Panc1 (cell line): ENCODE results near the gene GPC6. TPM values are rescaled to one million over a fixed set of nuclear protein-coding genes. Genes with fewer than 3 reads are reported as not detected.

Experiments
- ATAC-seq: fragments of 200-7000 bp; cut with Tn5 transposase; 2 replicates; pipeline ENCODE4 v1.9.1; 2020; ENCODE audit warnings: mild to moderate bottlenecking, moderate library complexity
- BruUV-seq: library from RNA; stranded (reverse); fragments of 400-500 nt; replicated peaks from 2 replicates; lab custom pipeline; 2021; lab: Mats Ljungman, UMichigan
- CTCF ChIA-PET: fragments of 300-600 bp; sonication (Branson Sonifier 250); formaldehyde crosslinking; loops from one replicate; lab custom pipeline; 2022; ENCODE audit warnings: antibody characterized with exemption; lab: Charles Lee
- POLR2A ChIA-PET: fragments of 300-600 bp; sonication (Branson Sonifier 250); formaldehyde crosslinking; loops from one replicate; lab custom pipeline; 2022; ENCODE audit warnings: antibody characterized with exemption; lab: Charles Lee
- DNase-seq: peaks from one replicate; pipeline ENCODE4 v3.0.0-alpha.2; 2010; ENCODE audit warnings: low read depth, low spot score
- H3K27ac ChIP-seq: 2 replicates; pipeline ENCODE4 v1.5.1; 2011; ENCODE audit warnings: mild to moderate bottlenecking, low read length, inconsistent platforms
- H3K27me3 ChIP-seq: fragments of 200-500 bp; sonication (Bioruptor generic); 2 replicates; pipeline ENCODE4 v1.6.0; 2014; ENCODE audit warnings: low read length, inconsistent platforms; ENCODE audit not compliant: control insufficient read depth, insufficient read depth
- H3K36me3 ChIP-seq: fragments of 200-500 bp; sonication (Bioruptor generic); 2 replicates; pipeline ENCODE4 v1.5.1; 2014; ENCODE audit warnings: inconsistent platforms, mild to moderate bottlenecking, low read length, moderate library complexity; ENCODE audit not compliant: control insufficient read depth, insufficient read depth
- H3K4me1 ChIP-seq: 2 replicates; pipeline ENCODE4 v1.5.1; 2011; ENCODE audit warnings: inconsistent platforms, mild to moderate bottlenecking, low read length, moderate library complexity; ENCODE audit not compliant: control insufficient read depth, insufficient read depth
- H3K4me3 ChIP-seq, 2 experiments: 2 replicates each; pipeline ENCODE4 v1.5.1; 2011 to 2012; ENCODE audit warnings: low read depth in 2 of 2, low read length in 2 of 2, mild to moderate bottlenecking in 2 of 2, inconsistent platforms in 1 of 2, moderate library complexity in 1 of 2
- H3K9me3 ChIP-seq: fragments of 200-500 bp; sonication (Bioruptor generic); 2 replicates; pipeline ENCODE4 v1.5.1; 2014; ENCODE audit warnings: low read depth, mild to moderate bottlenecking, inconsistent platforms, low read length, moderate library complexity; ENCODE audit not compliant: control insufficient read depth, insufficient read depth
- POLR2AphosphoS5 ChIP-seq: IDR thresholded peaks from 2 replicates; pipeline ENCODE4 v1.6.1; 2012; ENCODE audit warnings: mild to moderate bottlenecking, low read depth, low read length, moderate library complexity
- SIN3A ChIP-seq: IDR thresholded peaks from 2 replicates; pipeline ENCODE4 v1.6.1; 2012; ENCODE audit warnings: low read depth, mild to moderate bottlenecking, low read length, moderate library complexity, borderline replicate concordance; ENCODE audit not compliant: insufficient read depth
- TCF7L2 ChIP-seq: IDR thresholded peaks from 2 replicates; pipeline ENCODE4 v1.6.1; 2011; ENCODE audit warnings: mild to moderate bottlenecking, low read depth, low read length, inconsistent platforms
- in situ Hi-C: cut with HindIII; loops from 2 replicates; pipeline ENCODE4 v1.10.0; 2016; ENCODE audit warnings: low sequenced_read_pairs, low pct_unique_long_range_greater_than_20kb
- intact Hi-C: fragments of 100-400 bp; cut with micrococcal nuclease; formaldehyde crosslinking; loops from one replicate; pipeline ENCODE4 v1.10.0; 2022; ENCODE audit not compliant: unreplicated experiment
- total RNA-seq: library from RNA; stranded (reverse); gene quantifications from one replicate; pipeline ENCODE4 v1.2.1, GENCODE V29; 2021; ENCODE audit not compliant: unreplicated experiment
- TF ChIP-seq, protein P1 (sequence below): fragments of 450-650 bp; IDR thresholded peaks from 2 replicates; pipeline ENCODE4 v1.5.1; 2017; ENCODE audit warnings: mild to moderate bottlenecking
- TF ChIP-seq, protein P2 (sequence below), 2 experiments: IDR thresholded peaks; 2 replicates each; pipeline ENCODE4 v1.6.1; 2011 to 2012; ENCODE audit warnings: low read depth in 2 of 2, control low read depth in 1 of 2, low read length in 1 of 2, mild to moderate bottlenecking in 1 of 2, moderate library complexity in 1 of 2; ENCODE audit not compliant: insufficient read depth in 1 of 2

The GPC6 gene
- total RNA-seq, 1 experiment from 2014 or later, result 4.8 TPM

DNA sequence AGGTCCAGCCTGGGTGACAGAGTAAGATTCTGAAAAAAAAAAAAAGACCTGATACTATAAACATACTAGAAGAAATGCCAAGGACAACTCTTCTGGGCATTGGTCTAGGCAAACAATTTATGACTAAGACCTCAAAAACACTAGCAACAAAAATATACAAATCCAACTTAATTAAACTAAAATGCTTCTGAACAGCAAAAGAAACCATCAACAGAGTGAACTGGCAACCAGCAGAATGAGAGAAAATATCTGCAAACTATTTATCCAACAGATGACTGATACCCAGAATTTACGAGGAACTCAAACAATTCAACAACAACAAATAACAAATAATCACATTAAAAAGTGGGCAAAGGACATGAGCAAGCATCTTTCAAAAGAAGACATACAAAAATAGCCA lies 26.8 kb upstream of the GPC6 start:
- intact Hi-C loops, result no loop called here
- Histone ChIP-seq H3K27me3 (no peaks in the 10 kb centered on the region), H3K4me3 (no peak overlapping the region), H3K27ac (no peak overlapping the region), H3K9me3 (no peaks in the 10 kb centered on the region), H3K4me1 (no peaks in the 10 kb centered on the region), H3K36me3 (no peaks in the 10 kb centered on the region)
- TF ChIP-seq TCF7L2, result no peak
- TF ChIP-seq, protein P1, sequence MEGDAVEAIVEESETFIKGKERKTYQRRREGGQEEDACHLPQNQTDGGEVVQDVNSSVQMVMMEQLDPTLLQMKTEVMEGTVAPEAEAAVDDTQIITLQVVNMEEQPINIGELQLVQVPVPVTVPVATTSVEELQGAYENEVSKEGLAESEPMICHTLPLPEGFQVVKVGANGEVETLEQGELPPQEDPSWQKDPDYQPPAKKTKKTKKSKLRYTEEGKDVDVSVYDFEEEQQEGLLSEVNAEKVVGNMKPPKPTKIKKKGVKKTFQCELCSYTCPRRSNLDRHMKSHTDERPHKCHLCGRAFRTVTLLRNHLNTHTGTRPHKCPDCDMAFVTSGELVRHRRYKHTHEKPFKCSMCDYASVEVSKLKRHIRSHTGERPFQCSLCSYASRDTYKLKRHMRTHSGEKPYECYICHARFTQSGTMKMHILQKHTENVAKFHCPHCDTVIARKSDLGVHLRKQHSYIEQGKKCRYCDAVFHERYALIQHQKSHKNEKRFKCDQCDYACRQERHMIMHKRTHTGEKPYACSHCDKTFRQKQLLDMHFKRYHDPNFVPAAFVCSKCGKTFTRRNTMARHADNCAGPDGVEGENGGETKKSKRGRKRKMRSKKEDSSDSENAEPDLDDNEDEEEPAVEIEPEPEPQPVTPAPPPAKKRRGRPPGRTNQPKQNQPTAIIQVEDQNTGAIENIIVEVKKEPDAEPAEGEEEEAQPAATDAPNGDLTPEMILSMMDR, result no peak
- no peak for TF ChIP-seq POLR2AphosphoS5
- TF ChIP-seq, protein P2, sequence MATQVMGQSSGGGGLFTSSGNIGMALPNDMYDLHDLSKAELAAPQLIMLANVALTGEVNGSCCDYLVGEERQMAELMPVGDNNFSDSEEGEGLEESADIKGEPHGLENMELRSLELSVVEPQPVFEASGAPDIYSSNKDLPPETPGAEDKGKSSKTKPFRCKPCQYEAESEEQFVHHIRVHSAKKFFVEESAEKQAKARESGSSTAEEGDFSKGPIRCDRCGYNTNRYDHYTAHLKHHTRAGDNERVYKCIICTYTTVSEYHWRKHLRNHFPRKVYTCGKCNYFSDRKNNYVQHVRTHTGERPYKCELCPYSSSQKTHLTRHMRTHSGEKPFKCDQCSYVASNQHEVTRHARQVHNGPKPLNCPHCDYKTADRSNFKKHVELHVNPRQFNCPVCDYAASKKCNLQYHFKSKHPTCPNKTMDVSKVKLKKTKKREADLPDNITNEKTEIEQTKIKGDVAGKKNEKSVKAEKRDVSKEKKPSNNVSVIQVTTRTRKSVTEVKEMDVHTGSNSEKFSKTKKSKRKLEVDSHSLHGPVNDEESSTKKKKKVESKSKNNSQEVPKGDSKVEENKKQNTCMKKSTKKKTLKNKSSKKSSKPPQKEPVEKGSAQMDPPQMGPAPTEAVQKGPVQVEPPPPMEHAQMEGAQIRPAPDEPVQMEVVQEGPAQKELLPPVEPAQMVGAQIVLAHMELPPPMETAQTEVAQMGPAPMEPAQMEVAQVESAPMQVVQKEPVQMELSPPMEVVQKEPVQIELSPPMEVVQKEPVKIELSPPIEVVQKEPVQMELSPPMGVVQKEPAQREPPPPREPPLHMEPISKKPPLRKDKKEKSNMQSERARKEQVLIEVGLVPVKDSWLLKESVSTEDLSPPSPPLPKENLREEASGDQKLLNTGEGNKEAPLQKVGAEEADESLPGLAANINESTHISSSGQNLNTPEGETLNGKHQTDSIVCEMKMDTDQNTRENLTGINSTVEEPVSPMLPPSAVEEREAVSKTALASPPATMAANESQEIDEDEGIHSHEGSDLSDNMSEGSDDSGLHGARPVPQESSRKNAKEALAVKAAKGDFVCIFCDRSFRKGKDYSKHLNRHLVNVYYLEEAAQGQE (IDR thresholded peaks at IDR 0.05; ENCODE audit: insufficient read depth in 1 of 2, low read depth in 2 of 2, low read length in 1 of 2), result no peak
- TF ChIP-seq SIN3A, result no peak
- ChIA-PET CTCF (no interaction called here), POLR2A (no interaction called here)
- in situ Hi-C loops, result no loop called here
- ATAC-seq (no peak), DNase-seq (no peak)
- no TSS peak for BruUV-seq

DNA sequence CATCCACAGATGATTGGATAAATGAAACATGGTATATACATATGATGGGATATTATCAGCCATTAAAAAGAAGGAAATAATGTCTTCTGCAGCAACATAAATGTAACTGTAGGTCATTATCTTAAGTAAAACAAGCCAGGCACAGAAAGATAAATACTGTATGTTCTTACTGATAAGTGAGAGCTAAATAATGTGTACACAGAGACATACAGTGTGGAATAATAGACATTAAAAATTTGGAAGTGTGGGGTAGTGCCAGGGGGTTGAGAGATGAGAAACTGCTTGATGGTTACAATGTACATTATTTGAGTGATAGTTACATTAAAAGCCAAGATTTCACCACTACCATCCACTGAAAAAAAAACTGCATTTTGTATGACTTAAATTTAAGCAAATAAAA lies 26.0 kb upstream of the GPC6 start:
- DNase-seq (no peak), ATAC-seq (no peak)
- no TSS peak for BruUV-seq
- Histone ChIP-seq H3K4me3 (no peak overlapping the region), H3K27me3 (no peaks in the 10 kb centered on the region), H3K4me1 (no peaks in the 10 kb centered on the region), H3K36me3 (no peaks in the 10 kb centered on the region), H3K27ac (no peak overlapping the region), H3K9me3 (no peaks in the 10 kb centered on the region)
- POLR2A ChIA-PET, result no interaction called here
- intact Hi-C loops (no loop called here), in situ Hi-C loops (no loop called here)
- TF ChIP-seq SIN3A (no peak), TCF7L2 (no peak), POLR2AphosphoS5 (no peak)
- TF ChIP-seq, protein P2 (IDR thresholded peaks at IDR 0.05; ENCODE audit: insufficient read depth in 1 of 2, low read depth in 2 of 2, low read length in 1 of 2), result no peak
- TF ChIP-seq, protein P1, result no peak
- CTCF ChIA-PET, result no interaction called here
